Fibroblast of the aortic adventitia (primary cell): ENCODE data around the gene CARS1. TPM values are rescaled to one million over a fixed set of nuclear protein-coding genes. Genes with fewer than 3 reads are reported as not detected.

ENCODE experiments used
- DNase-seq: peaks from one replicate; pipeline ENCODE4 v3.0.0-alpha.2; 2010; ENCODE audit warnings: low read depth
- H3K4me3 ChIP-seq: 2 replicates; pipeline ENCODE4 v1.5.1; 2011; ENCODE audit warnings: low read depth, mild to moderate bottlenecking, control low read depth, low read length, moderate library complexity
- small RNA-seq: library from RNA; depleted of rRNA; stranded (forward); fragments of <200 nt; gene quantifications from one replicate; pipeline ENCODE3, GENCODE V24; 2012
- total RNA-seq: library from RNA; depleted of rRNA; stranded (reverse); fragments of >200 nt; gene quantifications from 2 replicates; pipeline ENCODE4 v1.2.3, GENCODE V29; 2012; ENCODE audit warnings: low replicate concordance
- TF ChIP-seq, protein P1 (sequence below): IDR thresholded peaks from 2 replicates; pipeline ENCODE4 v1.5.1; 2011; ENCODE audit warnings: mild to moderate bottlenecking, low read length, control low read depth, inconsistent platforms; ENCODE audit not compliant: insufficient read depth

The CARS1 gene
- total RNA-seq, 1 donor: 95.8 TPM

GRCh38 chr11:2955906-2956476, 101.2 kb downstream of the CARS1 start:
- H3K4me3 ChIP-seq: no peak overlapping the region
- TF ChIP-seq, protein P1, sequence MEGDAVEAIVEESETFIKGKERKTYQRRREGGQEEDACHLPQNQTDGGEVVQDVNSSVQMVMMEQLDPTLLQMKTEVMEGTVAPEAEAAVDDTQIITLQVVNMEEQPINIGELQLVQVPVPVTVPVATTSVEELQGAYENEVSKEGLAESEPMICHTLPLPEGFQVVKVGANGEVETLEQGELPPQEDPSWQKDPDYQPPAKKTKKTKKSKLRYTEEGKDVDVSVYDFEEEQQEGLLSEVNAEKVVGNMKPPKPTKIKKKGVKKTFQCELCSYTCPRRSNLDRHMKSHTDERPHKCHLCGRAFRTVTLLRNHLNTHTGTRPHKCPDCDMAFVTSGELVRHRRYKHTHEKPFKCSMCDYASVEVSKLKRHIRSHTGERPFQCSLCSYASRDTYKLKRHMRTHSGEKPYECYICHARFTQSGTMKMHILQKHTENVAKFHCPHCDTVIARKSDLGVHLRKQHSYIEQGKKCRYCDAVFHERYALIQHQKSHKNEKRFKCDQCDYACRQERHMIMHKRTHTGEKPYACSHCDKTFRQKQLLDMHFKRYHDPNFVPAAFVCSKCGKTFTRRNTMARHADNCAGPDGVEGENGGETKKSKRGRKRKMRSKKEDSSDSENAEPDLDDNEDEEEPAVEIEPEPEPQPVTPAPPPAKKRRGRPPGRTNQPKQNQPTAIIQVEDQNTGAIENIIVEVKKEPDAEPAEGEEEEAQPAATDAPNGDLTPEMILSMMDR: no peak
- no peak for DNase-seq

DNA sequence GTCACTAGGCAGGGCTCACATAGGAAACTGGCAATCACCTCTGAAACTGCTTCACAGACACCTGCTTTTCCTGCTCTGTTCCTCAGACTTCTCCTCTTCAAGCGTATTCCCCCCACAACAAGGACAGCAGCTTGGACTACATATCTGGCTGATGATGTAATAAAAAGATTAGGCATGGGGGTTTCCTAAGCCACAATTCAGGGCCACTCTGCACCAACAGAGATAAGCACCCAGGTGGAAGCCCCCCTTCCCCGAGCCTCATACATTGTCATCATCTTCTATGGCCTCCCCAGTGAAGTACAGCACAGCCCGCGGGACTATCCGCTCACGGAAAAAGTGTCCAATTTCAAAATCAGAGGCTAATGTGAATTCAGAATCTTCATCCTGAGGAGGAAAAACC, 103.0 kb downstream of the CARS1 start:
- no peak overlapping the region for H3K4me3 ChIP-seq
- TF ChIP-seq, protein P1: no peak
- DNase-seq: no peak

- TF ChIP-seq, protein P1: no peak
- no peak for DNase-seq
- H3K4me3 ChIP-seq: no peak overlapping the region
Observed at GRCh38 chr11:2952290-2952689, 104.9 kb downstream of the CARS1 start.

- TF ChIP-seq, protein P1: no peak
- H3K4me3 ChIP-seq: no peak overlapping the region
- peak; percentile 28 for DNase-seq
Observed at GRCh38 chr11:2951231-2952110, 105.8 kb downstream of the CARS1 start.

Small RNA genes lying within 50 kb of the gene (small RNA-seq; reads per million reads assigned to genes)
- gene RNU1-91P: not detected
- 17.9 reads per million, percentile 95 among the genes with 10 or more reads in this experiment for gene SNORA54

Other genes starting within 250 kb of the CARS1 start
- gene CDKN1C, start 171.6 kb downstream of the CARS1 start, total RNA-seq: 4.2 and 76.6 TPM in 2 replicates
- gene PHLDA2, start 128.0 kb downstream of the CARS1 start, total RNA-seq: 1.2 and 3.8 TPM in 2 replicates
- gene NAP1L4, start 65.1 kb downstream of the CARS1 start, total RNA-seq: 99.6 and 111 TPM in 2 replicates
- gene OSBPL5, start 107.9 kb upstream of the CARS1 start, total RNA-seq: 17.3 and 24.8 TPM in 2 replicates
- gene MRGPRG, start 161.4 kb upstream of the CARS1 start, total RNA-seq: not detected in 2 replicates
- not detected in 2 replicates for gene MRGPRE, start 175.0 kb upstream of the CARS1 start, total RNA-seq